ENCODE results near the gene GRIP1.

GRIP1 gene

GRCh38 chr12:66638666-66639065 is 40.2 kb downstream of the GRIP1 start:
- FAIRE-seq (no peak), DNase-seq (ENCODE audit: insufficient read length) (no peak)
- TF ChIP-seq TAF1 (IDR thresholded peaks at IDR 0.05; ENCODE audit: borderline replicate concordance, low read depth, low read length) (no peak), POLR2AphosphoS5 (IDR thresholded peaks at IDR 0.05; ENCODE audit: low read depth, low read length) (no peak), POLR2A (IDR thresholded peaks at IDR 0.05; ENCODE audit: low read depth, low read length) (no peak)

DNA sequence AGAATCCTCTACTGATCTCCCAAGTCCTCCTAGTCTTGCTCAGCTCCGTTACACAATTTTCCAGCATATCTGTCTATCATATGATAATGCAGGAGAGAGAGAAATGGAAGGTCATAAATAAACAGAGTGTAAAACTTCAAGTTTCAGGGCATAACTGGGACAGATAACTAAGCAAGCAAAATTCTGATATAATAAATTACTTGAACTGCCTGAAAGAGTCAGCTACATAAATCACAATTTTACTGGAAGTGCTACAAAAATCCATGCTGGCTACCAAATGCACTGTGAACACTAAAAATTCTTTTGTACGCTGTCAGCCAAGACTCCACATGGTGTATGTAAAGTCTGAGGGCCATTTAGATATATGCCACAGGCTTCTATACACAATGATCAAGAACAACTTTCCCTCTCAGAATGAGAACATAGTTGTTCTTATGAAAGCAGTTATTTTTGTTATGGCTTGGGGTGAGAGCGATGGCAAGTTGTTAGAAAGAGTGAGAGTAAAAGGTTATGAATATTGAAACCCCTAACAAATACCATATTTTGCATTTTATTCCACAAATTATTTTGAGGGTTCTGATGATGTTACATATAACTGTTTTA is 41.1 kb downstream of the GRIP1 start:
- no peak for TF ChIP-seq TAF1 (IDR thresholded peaks at IDR 0.05; ENCODE audit: borderline replicate concordance, low read depth, low read length)
- no peak for TF ChIP-seq POLR2A (IDR thresholded peaks at IDR 0.05; ENCODE audit: low read depth, low read length)
- no peak for TF ChIP-seq POLR2AphosphoS5 (IDR thresholded peaks at IDR 0.05; ENCODE audit: low read depth, low read length)
- FAIRE-seq (no peak), DNase-seq (ENCODE audit: insufficient read length) (no peak)

DNA sequence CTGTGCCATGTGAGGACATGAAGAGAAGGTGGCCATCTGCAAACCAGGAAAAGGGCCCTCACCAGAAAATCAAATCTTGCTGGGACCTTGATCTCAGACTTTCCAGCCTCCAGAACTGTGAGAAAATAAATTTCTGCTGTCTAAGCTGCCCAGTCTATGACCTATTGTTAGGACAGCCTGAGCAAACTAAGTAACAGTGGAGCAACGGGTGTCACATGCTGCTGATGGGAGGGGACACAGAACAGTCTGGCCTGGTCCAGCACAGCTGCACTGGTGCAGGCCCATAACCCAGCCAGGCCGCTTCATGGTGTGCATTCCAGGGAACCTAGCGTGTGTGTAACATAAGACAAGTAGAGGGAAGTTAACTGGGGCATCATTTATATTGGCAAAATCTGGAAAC is 42.1 kb downstream of the GRIP1 start:
- TF ChIP-seq POLR2AphosphoS5 (IDR thresholded peaks at IDR 0.05; ENCODE audit: low read depth, low read length) (no peak), POLR2A (IDR thresholded peaks at IDR 0.05; ENCODE audit: low read depth, low read length) (no peak), TAF1 (IDR thresholded peaks at IDR 0.05; ENCODE audit: borderline replicate concordance, low read depth, low read length) (no peak)
- no peak for FAIRE-seq
- DNase-seq (ENCODE audit: insufficient read length), result no peak

DNA sequence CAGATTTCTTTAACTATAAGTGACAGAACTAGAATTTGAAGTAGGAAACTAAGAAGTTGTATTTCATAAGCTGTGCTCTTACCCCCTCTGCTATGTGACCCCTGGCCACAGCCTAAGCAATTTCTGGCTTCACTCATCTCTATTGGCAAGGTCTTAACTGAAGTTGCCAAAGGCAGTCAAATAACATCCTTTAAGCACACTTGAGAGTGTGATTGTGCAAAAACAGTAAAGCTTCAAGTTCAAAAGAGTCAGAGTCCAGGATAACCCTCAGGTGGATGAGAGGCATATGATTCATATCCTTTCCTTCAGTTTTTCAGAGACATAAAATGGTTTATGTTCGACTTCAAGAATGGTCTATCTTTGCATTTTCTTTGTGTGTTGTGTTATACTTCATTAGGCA is 45.2 kb downstream of the GRIP1 start:
- FAIRE-seq, result no peak

GRCh38 chr12:66629138-66629870 is 49.6 kb downstream of the GRIP1 start:
- no peak for TF ChIP-seq TAF1 (IDR thresholded peaks at IDR 0.05; ENCODE audit: borderline replicate concordance, low read depth, low read length)
- TF ChIP-seq POLR2A (IDR thresholded peaks at IDR 0.05; ENCODE audit: low read depth, low read length), result no peak
- TF ChIP-seq POLR2AphosphoS5 (IDR thresholded peaks at IDR 0.05; ENCODE audit: low read depth, low read length), result no peak
- no peak for DNase-seq (ENCODE audit: insufficient read length)
- peak; percentile 51 for FAIRE-seq

More for the DNA sequence above, 45.2 kb downstream of the GRIP1 start:
- no peak for DNase-seq (ENCODE audit: insufficient read length)
- no peak for TF ChIP-seq POLR2AphosphoS5 (IDR thresholded peaks at IDR 0.05; ENCODE audit: low read depth, low read length)
- no peak for TF ChIP-seq POLR2A (IDR thresholded peaks at IDR 0.05; ENCODE audit: low read depth, low read length)
- TF ChIP-seq TAF1 (IDR thresholded peaks at IDR 0.05; ENCODE audit: borderline replicate concordance, low read depth, low read length), result no peak

- DNase-seq (ENCODE audit: insufficient read length) (no peak), FAIRE-seq (peak; percentile 85)
- TF ChIP-seq POLR2A (IDR thresholded peaks at IDR 0.05; ENCODE audit: low read depth, low read length) (no peak), TAF1 (IDR thresholded peaks at IDR 0.05; ENCODE audit: borderline replicate concordance, low read depth, low read length) (no peak), POLR2AphosphoS5 (IDR thresholded peaks at IDR 0.05; ENCODE audit: low read depth, low read length) (no peak)
Observed at GRCh38 chr12:66627988-66628317, 50.9 kb downstream of the GRIP1 start.

DNA sequence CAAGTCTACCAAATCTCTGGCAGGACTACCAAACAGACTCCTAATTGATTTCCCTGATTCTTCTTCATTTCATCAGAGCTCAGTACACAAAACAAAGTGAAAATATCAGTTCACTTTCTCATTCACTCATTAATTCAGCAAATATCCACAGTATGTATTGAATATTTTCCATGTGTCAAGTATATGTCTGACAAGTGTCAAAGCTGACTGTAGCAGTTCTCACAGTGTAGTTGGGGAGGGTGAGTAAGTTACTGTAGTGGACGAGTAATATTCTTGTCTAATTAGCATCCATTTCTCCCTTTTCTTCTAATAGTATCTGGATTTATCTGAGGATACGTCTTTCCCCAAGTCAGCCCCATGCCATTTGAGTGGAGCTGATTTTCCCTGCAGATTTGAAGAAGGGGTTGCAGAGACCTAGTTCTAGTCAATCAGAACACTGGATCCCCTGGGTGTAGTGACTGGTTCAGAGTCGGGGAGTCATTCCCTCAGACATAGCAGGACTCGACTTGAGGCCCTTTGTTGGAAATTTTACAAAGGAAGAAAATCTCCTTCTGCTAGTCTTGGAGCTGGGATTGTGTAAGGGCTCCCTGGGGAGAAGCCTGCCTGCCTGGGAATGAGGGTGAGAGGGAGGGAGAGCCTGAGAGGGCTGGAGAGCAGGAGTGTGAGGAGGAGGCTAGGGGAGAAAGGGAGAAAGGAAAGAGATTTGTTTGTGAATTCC is 51.4 kb downstream of the GRIP1 start:
- DNase-seq (ENCODE audit: insufficient read length), result no peak
- peak; percentile 21 for FAIRE-seq
- TF ChIP-seq POLR2AphosphoS5 (IDR thresholded peaks at IDR 0.05; ENCODE audit: low read depth, low read length) (no peak), TAF1 (IDR thresholded peaks at IDR 0.05; ENCODE audit: borderline replicate concordance, low read depth, low read length) (no peak), POLR2A (IDR thresholded peaks at IDR 0.05; ENCODE audit: low read depth, low read length) (no peak)

- TF ChIP-seq POLR2A (IDR thresholded peaks at IDR 0.05; ENCODE audit: low read depth, low read length) (no peak), TAF1 (IDR thresholded peaks at IDR 0.05; ENCODE audit: borderline replicate concordance, low read depth, low read length) (no peak), POLR2AphosphoS5 (IDR thresholded peaks at IDR 0.05; ENCODE audit: low read depth, low read length) (no peak)
- FAIRE-seq (peak; percentile 78), DNase-seq (ENCODE audit: insufficient read length) (no peak)
Observed at GRCh38 chr12:66624806-66625205, 54.1 kb downstream of the GRIP1 start.

DNA sequence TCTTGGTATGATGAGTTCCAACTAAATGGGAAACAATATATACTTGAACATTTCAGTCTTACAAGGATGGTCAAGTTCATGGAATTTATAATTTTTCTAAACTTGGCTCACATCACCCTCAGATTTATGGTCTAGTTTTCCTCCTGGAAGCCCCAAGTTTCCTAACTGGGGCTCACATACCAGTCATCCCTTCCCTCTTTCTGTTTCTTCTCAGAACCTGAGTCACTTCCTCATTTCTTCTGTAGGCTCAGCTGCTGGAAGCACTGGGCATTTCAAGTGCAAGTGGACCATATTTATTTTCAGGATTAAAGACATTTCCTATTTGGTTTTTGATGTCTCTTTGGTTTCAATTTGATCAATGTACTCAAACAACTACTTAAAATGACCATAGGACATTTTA is 55.4 kb downstream of the GRIP1 start:
- FAIRE-seq (peak; percentile 73), DNase-seq (ENCODE audit: insufficient read length) (no peak)
- TF ChIP-seq POLR2AphosphoS5 (IDR thresholded peaks at IDR 0.05; ENCODE audit: low read depth, low read length) (no peak), POLR2A (IDR thresholded peaks at IDR 0.05; ENCODE audit: low read depth, low read length) (no peak)

GRCh38 chr12:66620688-66621087 is 58.2 kb downstream of the GRIP1 start:
- no peak for TF ChIP-seq POLR2AphosphoS5 (IDR thresholded peaks at IDR 0.05; ENCODE audit: low read depth, low read length)
- no peak for TF ChIP-seq TAF1 (IDR thresholded peaks at IDR 0.05; ENCODE audit: borderline replicate concordance, low read depth, low read length)
- no peak for TF ChIP-seq POLR2A (IDR thresholded peaks at IDR 0.05; ENCODE audit: low read depth, low read length)
- FAIRE-seq, result no peak
- no peak for DNase-seq (ENCODE audit: insufficient read length)

DNA sequence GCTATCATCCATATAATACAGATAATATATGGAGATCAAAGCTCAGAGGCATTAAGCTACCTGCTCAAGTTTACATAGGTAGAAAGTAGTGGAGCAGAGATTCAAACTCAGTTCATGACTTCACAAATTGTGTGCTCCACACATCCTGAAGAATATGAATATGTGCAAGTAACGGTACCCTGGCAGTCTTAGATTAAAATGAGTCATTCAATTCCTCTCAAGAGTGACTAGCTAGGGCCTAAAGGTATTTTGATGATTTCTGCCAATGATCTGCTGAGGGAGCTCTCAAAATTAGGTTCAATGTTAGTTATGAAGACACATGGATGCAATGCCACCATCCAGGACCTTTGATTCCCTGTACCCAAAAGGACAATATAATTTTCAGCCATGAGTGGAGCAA is 58.9 kb downstream of the GRIP1 start:
- TF ChIP-seq POLR2A (IDR thresholded peaks at IDR 0.05; ENCODE audit: low read depth, low read length) (no peak), TAF1 (IDR thresholded peaks at IDR 0.05; ENCODE audit: borderline replicate concordance, low read depth, low read length) (no peak), POLR2AphosphoS5 (IDR thresholded peaks at IDR 0.05; ENCODE audit: low read depth, low read length) (no peak)
- DNase-seq (ENCODE audit: insufficient read length), result no peak
- no peak for FAIRE-seq

DNA sequence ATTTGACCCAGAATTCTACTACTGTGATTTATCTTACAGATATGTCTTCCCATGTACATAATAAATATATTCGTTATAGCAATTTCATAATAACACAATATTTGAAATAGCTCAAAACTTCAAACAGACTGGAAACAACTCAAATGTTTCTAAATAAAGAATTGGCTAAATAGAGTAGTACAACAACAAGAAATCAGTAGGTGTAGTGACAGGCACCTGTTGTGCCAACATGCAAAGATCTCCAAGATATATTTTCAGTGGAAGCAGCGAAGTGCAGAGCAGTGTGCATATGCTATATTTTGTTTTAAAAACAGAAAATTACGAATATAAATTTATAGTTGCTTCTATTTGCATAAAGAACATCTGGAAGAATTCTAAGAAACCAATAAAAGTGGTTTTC is 60.9 kb downstream of the GRIP1 start:
- DNase-seq (ENCODE audit: insufficient read length), result no peak
- no peak for FAIRE-seq
- TF ChIP-seq POLR2A (IDR thresholded peaks at IDR 0.05; ENCODE audit: low read depth, low read length) (no peak), POLR2AphosphoS5 (IDR thresholded peaks at IDR 0.05; ENCODE audit: low read depth, low read length) (no peak), TAF1 (IDR thresholded peaks at IDR 0.05; ENCODE audit: borderline replicate concordance, low read depth, low read length) (no peak)
